BE2C (cell line): ENCODE measurements around the gene ELOVL5. TPM values are rescaled to one million over a fixed set of nuclear protein-coding genes. Genes with fewer than 3 reads are reported as not detected.
A peak's percentile ranks its signal among the peaks of the same experiment; 100 is the strongest.
"Not testable (repeated sequence)": the region's sequence is repeated elsewhere in the genome, so short reads cannot be mapped to it uniquely, and the experiment has no call there.

Source experiments
- DNase-seq: peaks from one replicate; pipeline ENCODE4 v3.0.0-alpha.2; 2020
- H3K27me3 ChIP-seq: fragments of 250-450 bp; sonication (Bioruptor Pico); 2 replicates; pipeline ENCODE4 v1.5.1; 2020; ENCODE audit warnings: mild to moderate bottlenecking
- H3K36me3 ChIP-seq: fragments of 250-450 bp; sonication (Bioruptor Pico); 2 replicates; pipeline ENCODE4 v1.5.1; 2020; ENCODE audit warnings: mild to moderate bottlenecking
- H3K4me1 ChIP-seq: fragments of 250-450 bp; sonication (Bioruptor Pico); 2 replicates; pipeline ENCODE4 v1.5.1; 2020
- H3K4me3 ChIP-seq: 2 replicates; pipeline ENCODE4 v1.5.1; 2011; ENCODE audit warnings: low read depth, low read length
- H3K9me3 ChIP-seq: fragments of 250-450 bp; sonication (Bioruptor Pico); 2 replicates; pipeline ENCODE4 v1.5.1; 2020
- CTCF ChIP-seq: IDR thresholded peaks from 2 replicates; pipeline ENCODE4 v1.5.1; 2012; ENCODE audit warnings: mild to moderate bottlenecking, low read depth, low read length
- polyA plus RNA-seq: library from polyadenylated mRNA; unstranded; fragments of >200 nt; gene quantifications from one replicate; pipeline ENCODE4 v1.2.1, GENCODE V29; 2012; ENCODE audit warnings: low read depth, missing spikeins; ENCODE audit not compliant: insufficient read length, insufficient read depth

The ELOVL5 gene
- polyA plus RNA-seq, result 63.7 TPM

GRCh38 chr6:53348371-53349208, at the start of gene ELOVL5:
Gene ELOVL5 (minus strand): TSS chr6:53348950. CDS start chr6:53295699, 53,251 bp downstream.
- Histone ChIP-seq H3K36me3 (peaks cover 9% of the 10 kb centered on the region), H3K9me3 (no peaks in the 10 kb centered on the region), H3K4me3 (peak within 1 kb of the TSS; percentile 86), H3K27me3 (no peaks in the 10 kb centered on the region), H3K4me1 (peaks cover 3% of the 10 kb centered on the region; the same call in 1 of the 2 replicates)
- DNase-seq, result peak; percentile 95
- TF ChIP-seq CTCF, result no peak

GRCh38 chr6:53397283-53397682, 48.5 kb upstream of the ELOVL5 start:
- no peak for DNase-seq
- no peak for TF ChIP-seq CTCF
- H3K27me3 ChIP-seq, result peaks cover 6% of the 10 kb centered on the region; the same call in 1 of the 2 replicates

GRCh38 chr6:53395986-53396385, 47.2 kb upstream of the ELOVL5 start:
- H3K27me3 ChIP-seq, result peaks cover 6% of the 10 kb centered on the region; the same call in 1 of the 2 replicates
- no peaks in the 10 kb centered on the region for H3K36me3 ChIP-seq
- no peak for TF ChIP-seq CTCF
- no peaks in the 10 kb centered on the region for H3K4me1 ChIP-seq
- no peak for DNase-seq
- no peaks in the 10 kb centered on the region for H3K9me3 ChIP-seq
- no peak overlapping the region for H3K4me3 ChIP-seq

More at GRCh38 chr6:53397283-53397682, 48.5 kb upstream of the ELOVL5 start:
- H3K36me3 ChIP-seq, result no peaks in the 10 kb centered on the region
- no peak overlapping the region for H3K4me3 ChIP-seq
- H3K4me1 ChIP-seq, result no peaks in the 10 kb centered on the region
- no peaks in the 10 kb centered on the region for H3K9me3 ChIP-seq

- no peak for DNase-seq
- H3K27me3 ChIP-seq, result peaks cover 6% of the 10 kb centered on the region; the same call in 1 of the 2 replicates
- H3K4me3 ChIP-seq, result no peak overlapping the region
- H3K9me3 ChIP-seq, result no peaks in the 10 kb centered on the region
- no peaks in the 10 kb centered on the region for H3K4me1 ChIP-seq
- no peaks in the 10 kb centered on the region for H3K36me3 ChIP-seq
- no peak for TF ChIP-seq CTCF
These were observed 46.0 kb upstream of the ELOVL5 start for GRCh38 chr6:53394704-53395103.

GRCh38 chr6:53391170-53391569, 42.4 kb upstream of the ELOVL5 start:
- Histone ChIP-seq H3K9me3 (no peaks in the 10 kb centered on the region), H3K4me3 (no peak overlapping the region), H3K27me3 (peaks cover 6% of the 10 kb centered on the region; the same call in 1 of the 2 replicates), H3K4me1 (no peaks in the 10 kb centered on the region), H3K36me3 (no peaks in the 10 kb centered on the region)
- TF ChIP-seq CTCF, result no peak
- DNase-seq, result no peak

GRCh38 chr6:53390010-53390409, 41.3 kb upstream of the ELOVL5 start:
- no peak for TF ChIP-seq CTCF
- Histone ChIP-seq H3K36me3 (no peaks in the 10 kb centered on the region), H3K27me3 (peaks cover 4% of the 10 kb centered on the region; the same call in 1 of the 2 replicates), H3K9me3 (no peaks in the 10 kb centered on the region), H3K4me1 (no peaks in the 10 kb centered on the region), H3K4me3 (no peak overlapping the region)
- DNase-seq, result no peak

- not testable (repeated sequence) for H3K36me3 ChIP-seq, H3K9me3 ChIP-seq, H3K27me3 ChIP-seq, H3K4me3 ChIP-seq, H3K4me1 ChIP-seq, DNase-seq
These were observed 39.9 kb upstream of the ELOVL5 start for GRCh38 chr6:53388615-53389014.
